Endodermal cell (in vitro differentiated cells): ENCODE data around the gene KATNB1. TPM values are rescaled to one million over a fixed set of nuclear protein-coding genes. Genes with fewer than 3 reads are reported as not detected.
A peak's percentile ranks its signal among the peaks of the same experiment; 100 is the strongest.

Experiments
- DNase-seq: peaks from one replicate; pipeline ENCODE4 v3.0.0-alpha.2; 2017
- H3K27ac ChIP-seq: 2 replicates; pipeline ENCODE4 v1.5.1; 2013; ENCODE audit warnings: mild to moderate bottlenecking, low read depth, low read length, moderate library complexity
- H3K27me3 ChIP-seq: 2 replicates; pipeline ENCODE4 v1.6.1; 2013; ENCODE audit warnings: mild to moderate bottlenecking, low read length, moderate library complexity; ENCODE audit not compliant: insufficient read depth, control insufficient read depth, poor library complexity, severe bottlenecking
- H3K36me3 ChIP-seq: 2 replicates; pipeline ENCODE4 v1.7.0; 2013; ENCODE audit warnings: mild to moderate bottlenecking, low read length, moderate library complexity; ENCODE audit not compliant: control insufficient read depth, insufficient read depth
- H3K4me1 ChIP-seq: one replicate; pipeline ENCODE4 v1.7.0; 2013; ENCODE audit warnings: low read length; ENCODE audit not compliant: control insufficient read depth, insufficient read depth
- H3K4me3 ChIP-seq: 2 replicates; pipeline ENCODE4 v1.5.1; 2013; ENCODE audit warnings: mild to moderate bottlenecking, low read length, moderate library complexity
- H3K9ac ChIP-seq: 2 replicates; pipeline ENCODE4 v1.6.1; 2013; ENCODE audit warnings: mild to moderate bottlenecking, low read length, moderate library complexity; ENCODE audit not compliant: poor library complexity, severe bottlenecking; ENCODE audit errors: extremely low read depth
- H3K9me3 ChIP-seq: 2 replicates; pipeline ENCODE4 v1.6.1; 2013; ENCODE audit warnings: mild to moderate bottlenecking, low read length, moderate library complexity; ENCODE audit not compliant: control insufficient read depth
- H3K27ac Mint-ChIP-seq: 2 replicates; pipeline ENCODE4 v1.8.0; 2020; ENCODE audit warnings: mixed read lengths
- H3K27me3 Mint-ChIP-seq: 2 replicates; pipeline ENCODE4 v1.8.0; 2021; ENCODE audit warnings: mild to moderate bottlenecking, mixed read lengths; ENCODE audit not compliant: insufficient read depth
- H3K36me3 Mint-ChIP-seq: 2 replicates; pipeline ENCODE4 v1.8.0; 2020; ENCODE audit warnings: low read depth, mixed read lengths
- H3K4me1 Mint-ChIP-seq: 2 replicates; pipeline ENCODE4 v1.8.0; 2020; ENCODE audit warnings: mixed read lengths
- H3K4me3 Mint-ChIP-seq: 2 replicates; pipeline ENCODE4 v1.8.0; 2020; ENCODE audit warnings: mild to moderate bottlenecking, moderate library complexity, mixed read lengths
- H3K9me3 Mint-ChIP-seq: 2 replicates; pipeline ENCODE4 v1.8.0; 2020; ENCODE audit warnings: mild to moderate bottlenecking, mixed read lengths
- CTCF ChIP-seq: fragments of 200-600 bp; sonication (generic); conservative IDR thresholded peaks from 2 replicates; pipeline ENCODE4 v1.5.0; 2021; ENCODE audit warnings: antibody characterized with exemption, mild to moderate bottlenecking
- WGBS, 2 experiments: methylation state at CpG; one replicate each; pipeline versions ENCODE4 v1.1.5 to v1.1.7; 2013; ENCODE audit warnings: missing lambda C conversion rate in 2 of 2, mixed read lengths in 1 of 2; ENCODE audit not compliant: insufficient coverage in 1 of 2, insufficient read length in 1 of 2; 5-methylcytosine and 5-hydroxymethylcytosine counted together
- total RNA-seq, 2 donors: library from RNA; stranded (reverse); fragmentation: NEBNext Ultra II Directional in 1 of 2; extraction: Animal tissue kit (Norgen Biotek cat#: 25700) in 1 of 2; gene quantifications; 2 replicates in 1 of 2; 3 replicates in 1 of 2; pipeline ENCODE4 v1.2.1, GENCODE V29; 2021

KATNB1 gene
- total RNA-seq, 2 donors from 2014 or later, result 26.1 to 32.4 TPM

GRCh38 chr16:57761957-57762356 lies 26.4 kb downstream of the KATNB1 start:
- Histone ChIP-seq H3K9me3 (no peaks in the 10 kb centered on the region), H3K4me3 (no peak overlapping the region), H3K9ac (no peak overlapping the region), H3K36me3 (peaks cover 41% of the 10 kb centered on the region), H3K27me3 (no peaks in the 10 kb centered on the region), H3K4me1 (no peaks in the 10 kb centered on the region), H3K27ac (no peak overlapping the region)
- Mint-ChIP-seq H3K27me3 (no peaks in the 10 kb centered on the region), H3K27ac (peak overlapping the region; percentile 21), H3K4me1 (peaks cover 2% of the 10 kb centered on the region), H3K9me3 (peaks cover 3% of the 10 kb centered on the region), H3K36me3 (peaks cover 44% of the 10 kb centered on the region), H3K4me3 (no peak overlapping the region)
- TF ChIP-seq CTCF, result no peak
- DNase-seq, result no peak
- WGBS, 2 experiments, result 93% methylated on average over 6 to 12 of the region's 12 CpGs

- Histone ChIP-seq H3K27me3 (no peaks in the 10 kb centered on the region), H3K9ac (no peak overlapping the region), H3K9me3 (no peaks in the 10 kb centered on the region), H3K4me1 (no peaks in the 10 kb centered on the region), H3K36me3 (peaks cover 43% of the 10 kb centered on the region), H3K27ac (no peak overlapping the region), H3K4me3 (no peak overlapping the region)
- Mint-ChIP-seq H3K27me3 (no peaks in the 10 kb centered on the region), H3K36me3 (peaks cover 49% of the 10 kb centered on the region), H3K4me1 (peaks cover 2% of the 10 kb centered on the region), H3K9me3 (peaks cover 3% of the 10 kb centered on the region), H3K27ac (no peak overlapping the region), H3K4me3 (no peak overlapping the region)
- no peak for DNase-seq
- 84 to 87% methylated on average over 3 to 15 of the region's 15 CpGs for WGBS, 2 experiments
- no peak for TF ChIP-seq CTCF
Observed at GRCh38 chr16:57762365-57763040, 26.9 kb downstream of the KATNB1 start.

GRCh38 chr16:57763285-57764005 lies 27.9 kb downstream of the KATNB1 start:
- Mint-ChIP-seq H3K27ac (peak overlapping the region; percentile 75), H3K9me3 (peaks cover 3% of the 10 kb centered on the region), H3K4me3 (no peak overlapping the region), H3K4me1 (peaks cover 2% of the 10 kb centered on the region), H3K36me3 (peaks cover 52% of the 10 kb centered on the region), H3K27me3 (no peaks in the 10 kb centered on the region)
- DNase-seq, result no peak
- TF ChIP-seq CTCF, result no peak
- H3K36me3 ChIP-seq, result peaks cover 52% of the 10 kb centered on the region
- H3K9ac ChIP-seq, result no peak overlapping the region
- no peak overlapping the region for H3K27ac ChIP-seq
- 89 to 94% methylated on average over 8 to 14 of the region's 14 CpGs for WGBS, 2 experiments
- no peaks in the 10 kb centered on the region for H3K9me3 ChIP-seq
- H3K27me3 ChIP-seq, result no peaks in the 10 kb centered on the region
- H3K4me1 ChIP-seq, result no peaks in the 10 kb centered on the region
- no peak overlapping the region for H3K4me3 ChIP-seq
